ENCODE results near the gene SHISA8.

The SHISA8 gene

DNA sequence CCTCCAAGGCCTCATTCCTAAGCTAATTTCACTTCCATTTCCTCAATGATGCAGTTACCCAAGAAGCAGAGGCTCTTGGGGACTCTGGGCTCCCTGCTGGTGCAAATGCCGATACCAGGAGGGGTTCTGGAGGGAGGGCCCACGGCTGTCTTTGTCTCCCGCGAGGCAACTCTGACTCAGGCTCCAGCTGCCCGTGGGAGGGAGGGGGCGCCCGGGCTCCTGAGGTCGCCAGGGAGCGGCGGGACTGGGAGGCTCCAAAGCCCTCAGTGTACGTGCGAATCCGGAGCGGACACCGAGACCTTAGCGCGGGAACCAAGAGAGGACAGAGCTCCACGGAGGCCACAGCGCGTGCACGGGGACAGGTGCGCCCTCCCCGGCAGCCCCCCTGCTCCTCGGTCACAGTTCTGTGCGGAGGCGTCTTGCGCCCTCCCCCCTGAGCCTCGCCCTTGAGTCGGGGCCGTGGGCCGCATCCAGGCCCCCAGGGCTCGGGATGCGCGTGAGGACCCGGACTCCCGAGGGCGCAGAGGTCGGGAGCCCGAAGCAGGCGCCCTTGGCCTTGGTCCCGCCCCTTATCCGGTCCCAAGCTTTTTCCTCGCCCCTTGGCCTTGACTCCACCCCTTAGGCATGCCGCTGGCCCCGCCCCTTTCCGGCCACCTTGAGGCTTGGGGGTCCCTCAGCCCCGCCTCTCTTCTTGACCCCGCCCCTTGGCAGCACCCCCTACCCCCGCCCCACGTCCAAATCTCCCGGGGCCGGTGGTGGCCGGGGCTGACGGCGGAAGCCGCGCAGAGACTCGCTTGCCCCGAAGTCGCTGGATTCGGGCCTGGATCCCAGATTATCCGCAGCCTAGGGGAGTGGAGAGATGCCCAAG lies 4.7 kb upstream of the SHISA8 start (continued):
- peak; percentile 61 for TF ChIP-seq ZFHX2 (tag by site-specific recombination; conservative IDR thresholded peaks at IDR 0.05)
- no peak for TF ChIP-seq ZNF501 (tag by site-specific recombination; IDR thresholded peaks at IDR 0.05)
- TF ChIP-seq, protein P1, sequence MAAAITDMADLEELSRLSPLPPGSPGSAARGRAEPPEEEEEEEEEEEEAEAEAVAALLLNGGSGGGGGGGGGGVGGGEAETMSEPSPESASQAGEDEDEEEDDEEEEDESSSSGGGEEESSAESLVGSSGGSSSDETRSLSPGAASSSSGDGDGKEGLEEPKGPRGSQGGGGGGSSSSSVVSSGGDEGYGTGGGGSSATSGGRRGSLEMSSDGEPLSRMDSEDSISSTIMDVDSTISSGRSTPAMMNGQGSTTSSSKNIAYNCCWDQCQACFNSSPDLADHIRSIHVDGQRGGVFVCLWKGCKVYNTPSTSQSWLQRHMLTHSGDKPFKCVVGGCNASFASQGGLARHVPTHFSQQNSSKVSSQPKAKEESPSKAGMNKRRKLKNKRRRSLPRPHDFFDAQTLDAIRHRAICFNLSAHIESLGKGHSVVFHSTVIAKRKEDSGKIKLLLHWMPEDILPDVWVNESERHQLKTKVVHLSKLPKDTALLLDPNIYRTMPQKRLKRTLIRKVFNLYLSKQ (tag by site-specific recombination; IDR thresholded peaks at IDR 0.05; ENCODE audit: borderline replicate concordance), result no peak
- no peak for TF ChIP-seq ZNF654 (tag by site-specific recombination; IDR thresholded peaks at IDR 0.05; ENCODE audit: low read depth)
- TF ChIP-seq ZNF274 (IDR thresholded peaks at IDR 0.05; ENCODE audit: low read length), result no peak
- TF ChIP-seq ZNF274 (tag by site-specific recombination; IDR thresholded peaks at IDR 0.05; ENCODE audit: borderline replicate concordance), result no peak
- TF ChIP-seq ZNF112 (tag by site-specific recombination; IDR thresholded peaks at IDR 0.05), result no peak
- TF ChIP-seq YY2 (tag by site-specific recombination; IDR thresholded peaks at IDR 0.05), result no peak
- TF ChIP-seq, protein P2, sequence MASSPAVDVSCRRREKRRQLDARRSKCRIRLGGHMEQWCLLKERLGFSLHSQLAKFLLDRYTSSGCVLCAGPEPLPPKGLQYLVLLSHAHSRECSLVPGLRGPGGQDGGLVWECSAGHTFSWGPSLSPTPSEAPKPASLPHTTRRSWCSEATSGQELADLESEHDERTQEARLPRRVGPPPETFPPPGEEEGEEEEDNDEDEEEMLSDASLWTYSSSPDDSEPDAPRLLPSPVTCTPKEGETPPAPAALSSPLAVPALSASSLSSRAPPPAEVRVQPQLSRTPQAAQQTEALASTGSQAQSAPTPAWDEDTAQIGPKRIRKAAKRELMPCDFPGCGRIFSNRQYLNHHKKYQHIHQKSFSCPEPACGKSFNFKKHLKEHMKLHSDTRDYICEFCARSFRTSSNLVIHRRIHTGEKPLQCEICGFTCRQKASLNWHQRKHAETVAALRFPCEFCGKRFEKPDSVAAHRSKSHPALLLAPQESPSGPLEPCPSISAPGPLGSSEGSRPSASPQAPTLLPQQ (tag by site-specific recombination; IDR thresholded peaks at IDR 0.05), result 0 out of 2 replicates have a peak, but pooled peaks have one; percentile 34

DNA sequence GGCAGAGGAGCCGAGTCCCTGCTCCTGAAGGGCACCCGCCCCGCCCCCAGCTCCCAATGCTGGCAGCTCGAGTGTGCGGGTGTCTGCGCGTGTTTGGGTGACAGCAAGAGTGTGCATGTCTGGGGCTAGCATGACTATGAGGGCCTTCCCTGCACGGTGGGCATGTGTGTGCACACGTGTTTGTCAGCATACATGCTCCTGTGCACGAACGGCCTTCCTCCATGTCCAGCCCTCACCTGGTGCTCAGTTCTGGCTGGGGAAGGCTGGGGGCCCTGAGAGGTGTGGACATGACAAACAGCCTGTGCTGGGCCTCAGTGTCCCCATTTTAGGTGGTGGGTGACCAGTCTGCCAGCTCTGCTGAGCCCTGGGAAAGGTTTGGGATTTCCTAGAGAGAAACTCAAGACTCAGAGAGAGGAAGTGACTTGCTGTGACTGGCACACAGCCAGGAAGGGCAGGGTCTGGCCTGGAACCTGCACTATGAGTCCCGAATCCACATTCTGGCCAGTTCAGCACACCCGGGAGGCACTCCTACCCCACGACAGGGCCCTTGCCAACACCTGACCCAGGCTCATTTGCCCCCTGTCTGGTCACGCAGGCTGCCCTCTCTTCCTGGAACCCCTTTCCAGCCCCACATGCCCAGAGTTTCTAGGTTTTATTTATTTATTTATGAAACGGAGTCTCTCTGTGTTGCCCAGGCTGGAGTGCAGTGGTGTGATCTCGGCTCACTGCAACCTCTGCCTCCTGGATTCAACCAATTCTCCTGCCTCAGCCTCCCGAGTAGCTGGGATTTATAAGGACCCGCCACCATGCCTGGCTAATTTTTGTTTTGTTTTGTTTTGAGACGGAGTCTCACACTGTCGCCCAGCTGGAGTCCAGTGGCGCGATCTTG lies 3.3 kb upstream of the SHISA8 start:
- POLR2A ChIA-PET, result interaction anchor here (0.8 to 3.7 kb wide), 2 partner anchors 10 to 28 kb away, joined by 3 to 13 read pairs; partner anchors contain the start of gene CENPM
- H3K4me1 ChIP-seq (ENCODE audit: control insufficient read depth, insufficient read depth, low read length), result peaks cover 6% of the 10 kb centered on the region
- H3K4me3 ChIP-seq (ENCODE audit: low read depth, low read length), result no peak overlapping the region
- H3K36me3 ChIP-seq (ENCODE audit: control insufficient read depth in 2 of 2, insufficient read depth in 1 of 2, low read length in 2 of 2), result no peaks in the 10 kb centered on the region
- CTCF ChIA-PET, result interaction anchor here (0.7 to 2.0 kb wide), 4 partner anchors 23 to 251 kb away, joined by 3 to 10 read pairs (median 4); no protein-coding TSS in a partner anchor
- no peak overlapping the region for H3K27ac ChIP-seq (ENCODE audit: extremely low read depth, low read depth, low read length)
- no peaks in the 10 kb centered on the region for H3K9me3 ChIP-seq (ENCODE audit: control insufficient read depth, insufficient read depth, low read depth, low read length)
- TF ChIP-seq, protein P3, sequence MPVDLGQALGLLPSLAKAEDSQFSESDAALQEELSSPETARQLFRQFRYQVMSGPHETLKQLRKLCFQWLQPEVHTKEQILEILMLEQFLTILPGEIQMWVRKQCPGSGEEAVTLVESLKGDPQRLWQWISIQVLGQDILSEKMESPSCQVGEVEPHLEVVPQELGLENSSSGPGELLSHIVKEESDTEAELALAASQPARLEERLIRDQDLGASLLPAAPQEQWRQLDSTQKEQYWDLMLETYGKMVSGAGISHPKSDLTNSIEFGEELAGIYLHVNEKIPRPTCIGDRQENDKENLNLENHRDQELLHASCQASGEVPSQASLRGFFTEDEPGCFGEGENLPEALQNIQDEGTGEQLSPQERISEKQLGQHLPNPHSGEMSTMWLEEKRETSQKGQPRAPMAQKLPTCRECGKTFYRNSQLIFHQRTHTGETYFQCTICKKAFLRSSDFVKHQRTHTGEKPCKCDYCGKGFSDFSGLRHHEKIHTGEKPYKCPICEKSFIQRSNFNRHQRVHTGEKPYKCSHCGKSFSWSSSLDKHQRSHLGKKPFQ (tag by site-specific recombination; IDR thresholded peaks at IDR 0.05), result 0 out of 2 replicates have a peak, but pooled peaks have one; percentile 61
- no peak for TF ChIP-seq ZNF768 (tag by site-specific recombination; IDR thresholded peaks at IDR 0.05)
- TF ChIP-seq ZNF830 (tag by site-specific recombination; IDR thresholded peaks at IDR 0.05; ENCODE audit: low read depth), result no peak
- no peak for TF ChIP-seq ZNF571 (tag by site-specific recombination; IDR thresholded peaks at IDR 0.05)
- TF ChIP-seq ZNF660 (tag by site-specific recombination; IDR thresholded peaks at IDR 0.05), result peak; percentile 68; the same call in 1 of the 2 replicates
- TF ChIP-seq KLF8 (tag by site-specific recombination; IDR thresholded peaks at IDR 0.05), result no peak
- TF ChIP-seq, protein P2 (tag by site-specific recombination; IDR thresholded peaks at IDR 0.05), result no peak
- TF ChIP-seq ZBTB20 (tag by site-specific recombination; IDR thresholded peaks at IDR 0.05), result peak; percentile 98
- peak; percentile 96 for TF ChIP-seq ZNF600 (tag by site-specific recombination; IDR thresholded peaks at IDR 0.05)
- TF ChIP-seq, protein P4, sequence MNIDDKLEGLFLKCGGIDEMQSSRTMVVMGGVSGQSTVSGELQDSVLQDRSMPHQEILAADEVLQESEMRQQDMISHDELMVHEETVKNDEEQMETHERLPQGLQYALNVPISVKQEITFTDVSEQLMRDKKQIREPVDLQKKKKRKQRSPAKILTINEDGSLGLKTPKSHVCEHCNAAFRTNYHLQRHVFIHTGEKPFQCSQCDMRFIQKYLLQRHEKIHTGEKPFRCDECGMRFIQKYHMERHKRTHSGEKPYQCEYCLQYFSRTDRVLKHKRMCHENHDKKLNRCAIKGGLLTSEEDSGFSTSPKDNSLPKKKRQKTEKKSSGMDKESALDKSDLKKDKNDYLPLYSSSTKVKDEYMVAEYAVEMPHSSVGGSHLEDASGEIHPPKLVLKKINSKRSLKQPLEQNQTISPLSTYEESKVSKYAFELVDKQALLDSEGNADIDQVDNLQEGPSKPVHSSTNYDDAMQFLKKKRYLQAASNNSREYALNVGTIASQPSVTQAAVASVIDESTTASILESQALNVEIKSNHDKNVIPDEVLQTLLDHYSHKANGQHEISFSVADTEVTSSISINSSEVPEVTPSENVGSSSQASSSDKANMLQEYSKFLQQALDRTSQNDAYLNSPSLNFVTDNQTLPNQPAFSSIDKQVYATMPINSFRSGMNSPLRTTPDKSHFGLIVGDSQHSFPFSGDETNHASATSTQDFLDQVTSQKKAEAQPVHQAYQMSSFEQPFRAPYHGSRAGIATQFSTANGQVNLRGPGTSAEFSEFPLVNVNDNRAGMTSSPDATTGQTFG (tag by site-specific recombination; IDR thresholded peaks at IDR 0.05; ENCODE audit: borderline replicate concordance), result no peak
- TF ChIP-seq ZNF121 (tag by site-specific recombination; IDR thresholded peaks at IDR 0.05), result peak; percentile 93
- no peak for TF ChIP-seq ZNF366 (tag by site-specific recombination; conservative IDR thresholded peaks at IDR 0.05)
- no peak for TF ChIP-seq ZNF776 (tag by site-specific recombination; IDR thresholded peaks at IDR 0.05; ENCODE audit: borderline replicate concordance)
- TF ChIP-seq ZFP69B (tag by site-specific recombination; IDR thresholded peaks at IDR 0.05), result no peak
- TF ChIP-seq ZNF266 (tag by site-specific recombination; IDR thresholded peaks at IDR 0.05; ENCODE audit: low read depth), result no peak
- TF ChIP-seq ZIC2 (tag by site-specific recombination; IDR thresholded peaks at IDR 0.05), result 0 out of 2 replicates have a peak, but pooled peaks have one; percentile 6

All from HEK293 (cell line).